Fibroblast of peridontal ligament (primary cell): ENCODE data around the gene TBC1D4.

Source experiments
- DNase-seq: peaks from one replicate; pipeline ENCODE4 v3.0.0-alpha.2; 2010; ENCODE audit errors: extremely low read depth

The TBC1D4 gene

DNA sequence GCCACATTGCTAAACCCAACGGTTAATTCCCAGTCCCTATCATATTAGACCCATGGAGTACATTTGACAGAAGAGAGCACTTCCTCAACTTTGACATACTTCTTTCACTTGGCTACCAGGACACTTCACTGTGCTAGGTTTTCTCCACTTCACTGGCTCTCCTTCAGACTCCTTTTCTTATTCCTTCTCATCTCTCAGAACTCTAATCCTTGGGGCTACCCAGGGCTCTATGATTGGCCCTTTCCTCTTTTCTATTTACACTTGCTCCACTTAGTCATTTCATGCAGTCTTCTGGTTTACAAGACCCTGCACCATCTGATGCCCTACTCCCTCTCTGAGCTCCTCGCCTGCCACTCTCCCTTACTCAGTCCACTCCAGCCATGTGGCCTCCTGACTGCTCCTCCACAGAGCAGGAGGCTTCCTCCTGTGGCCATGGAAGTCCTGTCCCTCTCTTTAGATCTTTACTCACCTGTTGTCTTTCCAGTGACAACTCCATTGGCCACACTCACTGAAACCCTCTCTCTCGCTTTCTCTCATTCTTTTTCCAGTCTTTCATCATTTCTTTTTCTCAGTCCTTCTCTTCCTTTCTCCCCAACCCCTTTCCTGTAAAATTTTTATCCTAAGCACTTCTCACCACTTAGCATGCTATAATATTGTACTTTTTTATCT, 90.4 kb downstream of the TBC1D4 start:
- no peak for DNase-seq

DNA sequence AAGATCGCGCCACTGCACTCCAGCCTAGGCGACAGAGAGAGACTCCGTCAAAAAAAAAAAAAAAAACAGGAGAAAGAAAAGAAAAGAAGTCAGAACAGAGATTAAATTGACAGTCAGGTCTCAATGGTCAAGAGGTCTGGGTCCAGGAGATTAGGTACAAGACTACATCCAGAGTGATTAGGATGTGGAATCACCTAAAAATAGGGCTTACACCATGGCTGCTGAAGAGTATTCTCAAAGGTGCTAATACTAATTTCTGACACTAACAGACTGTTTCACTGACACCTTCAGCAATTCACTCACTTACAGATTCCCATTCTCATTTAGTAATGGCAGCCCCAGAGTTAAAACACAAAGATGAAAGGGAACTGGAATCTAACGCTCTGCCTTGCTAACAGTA, 91.7 kb downstream of the TBC1D4 start:
- DNase-seq: no peak

DNA sequence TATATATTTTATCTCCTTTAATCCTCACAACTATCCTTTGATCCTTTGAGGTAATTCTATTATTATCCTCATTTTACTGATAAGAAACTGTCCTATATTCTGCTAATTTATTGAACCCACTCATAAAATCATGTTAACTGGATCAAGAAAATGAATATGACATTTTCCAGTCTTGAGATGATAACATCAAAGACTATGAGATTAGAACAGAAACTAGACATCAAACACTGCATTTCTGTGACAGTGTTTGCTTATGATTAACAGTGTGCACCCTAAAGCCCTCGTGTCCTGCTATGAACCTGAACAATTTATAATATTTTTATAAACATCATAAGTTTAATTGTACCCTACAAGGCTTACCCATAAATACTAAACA, 96.3 kb downstream of the TBC1D4 start:
- DNase-seq: no peak

DNA sequence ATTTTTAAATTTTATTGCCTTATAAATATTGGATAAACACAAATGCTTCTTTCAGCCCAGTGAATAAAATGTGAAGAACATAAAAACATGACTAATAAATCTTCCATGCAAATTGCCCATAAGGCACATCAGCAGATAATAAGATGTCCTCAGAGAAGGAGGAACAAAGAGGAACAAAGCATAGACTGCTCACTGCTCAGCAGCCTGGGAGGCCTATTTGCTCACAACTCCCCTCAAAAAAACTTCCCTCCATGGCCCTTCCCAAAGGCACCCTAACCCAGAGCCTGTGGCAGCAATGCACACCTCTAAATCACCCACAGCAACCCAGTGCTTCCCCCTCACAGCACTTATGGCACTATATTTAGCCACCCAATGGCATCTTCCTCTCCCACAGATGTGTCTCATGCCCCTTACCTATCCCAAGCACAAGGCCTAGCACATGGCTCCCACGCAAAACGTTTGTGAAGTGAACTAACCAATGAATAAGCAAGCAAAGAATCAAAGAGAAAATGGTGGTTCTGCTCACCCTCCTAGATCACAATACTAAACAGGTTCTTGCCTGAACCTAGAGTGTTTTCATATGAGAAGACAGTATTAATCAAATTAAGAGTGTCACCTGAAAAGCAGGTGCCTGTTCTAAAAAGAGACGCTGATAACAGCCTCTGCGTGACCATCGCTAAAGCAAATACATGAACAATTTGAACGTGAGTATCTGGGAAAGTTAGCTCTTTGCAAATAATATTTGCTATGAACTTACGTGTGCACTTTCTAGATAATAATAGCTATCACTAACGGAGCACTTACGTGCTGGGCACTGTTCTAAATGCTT, 96.9 kb downstream of the TBC1D4 start:
- DNase-seq: no peak

DNA sequence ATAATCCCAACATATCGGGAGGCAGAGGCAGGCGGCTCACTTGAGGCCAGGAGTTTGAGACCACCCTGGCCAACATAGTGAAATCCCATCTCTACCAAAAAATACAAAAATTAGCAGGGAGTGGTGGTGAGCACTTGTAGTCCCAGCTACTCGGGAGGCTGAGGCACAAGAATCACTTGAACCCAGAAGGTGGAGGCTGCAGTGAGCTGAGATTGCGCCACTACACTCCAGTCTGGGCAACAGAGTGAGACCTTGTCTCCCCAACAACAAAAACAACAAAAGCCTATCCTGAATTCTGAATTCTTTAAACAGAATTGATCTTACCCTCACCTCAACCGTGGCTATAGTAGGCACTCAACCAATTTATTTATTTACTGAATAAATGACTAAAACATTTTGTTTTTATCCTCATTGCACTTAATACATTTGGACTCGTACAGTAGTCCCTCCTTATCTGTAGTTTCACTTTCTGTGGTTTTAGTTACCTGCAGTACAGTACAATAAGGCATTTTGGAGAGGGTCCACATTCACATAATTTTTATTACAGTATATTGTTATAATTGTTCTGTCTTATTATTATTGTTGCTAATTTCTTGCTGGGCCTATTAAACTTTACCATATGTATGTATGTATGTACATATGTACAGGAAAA, 98.8 kb downstream of the TBC1D4 start:
- DNase-seq: no peak

DNA sequence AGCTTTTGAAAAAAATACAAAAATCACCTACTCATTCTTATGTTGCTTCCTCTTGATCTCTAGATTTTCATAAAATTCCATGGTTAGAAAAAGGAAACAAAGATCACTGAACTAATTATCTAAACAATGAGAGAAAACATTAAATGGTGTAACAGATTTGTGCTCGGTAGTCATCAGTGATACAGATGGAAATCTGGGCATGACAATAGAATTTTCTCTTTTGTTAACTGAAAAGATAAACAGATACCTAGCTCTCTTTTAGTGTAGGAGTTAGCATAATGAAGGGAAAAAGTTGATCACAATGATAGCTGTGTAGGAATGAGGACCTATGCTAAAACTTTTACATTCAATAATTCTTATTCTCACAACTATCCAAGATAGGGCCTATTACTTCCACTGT, 103.7 kb downstream of the TBC1D4 start:
- DNase-seq: no peak

DNA sequence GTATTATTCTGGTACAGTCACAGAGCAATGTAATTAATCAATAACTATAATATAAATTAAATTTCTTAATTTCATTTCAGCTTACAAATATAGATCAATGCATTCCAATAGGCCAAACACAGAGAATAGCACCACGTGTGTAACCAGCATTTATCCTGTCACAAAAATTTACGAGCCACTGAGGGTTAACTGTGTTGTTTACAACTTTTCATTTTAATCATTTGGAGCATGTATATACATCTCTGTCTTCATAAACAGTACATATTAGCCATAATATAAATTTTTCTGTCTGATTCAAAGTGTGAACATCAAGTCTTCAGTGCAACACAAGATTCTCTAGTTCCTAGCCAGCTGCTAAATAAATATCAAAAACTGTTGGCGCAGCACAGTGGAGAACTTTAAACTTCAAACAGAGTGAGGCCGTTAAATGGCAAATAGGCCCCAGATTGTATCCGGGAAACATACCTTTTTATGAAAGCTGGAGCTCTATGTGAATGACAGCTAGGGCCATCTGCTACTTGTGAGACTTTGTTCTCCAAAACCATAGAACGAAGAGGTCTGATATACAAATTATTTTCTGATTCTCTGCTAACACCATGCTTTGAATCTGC, 105.1 kb downstream of the TBC1D4 start:
- no peak for DNase-seq

DNA sequence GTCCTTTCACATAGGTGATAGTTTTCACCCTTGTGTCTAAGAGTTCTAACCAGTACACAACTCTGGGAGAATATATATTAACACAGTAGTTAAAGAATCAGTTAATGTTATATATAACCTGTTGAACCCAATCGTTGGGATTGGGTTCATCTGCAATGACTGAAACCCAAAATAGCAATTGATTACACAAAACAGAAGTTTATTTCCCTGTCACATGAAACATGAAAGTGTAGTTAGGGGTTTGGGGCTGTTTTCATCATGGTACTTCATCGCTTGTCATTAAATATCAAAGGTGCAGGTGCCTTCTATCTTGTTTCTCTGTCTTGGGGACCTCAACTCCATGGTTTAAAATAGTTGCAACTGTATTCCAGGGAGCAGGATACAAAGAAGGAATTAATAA, 106.6 kb downstream of the TBC1D4 start:
- no peak for DNase-seq

DNA sequence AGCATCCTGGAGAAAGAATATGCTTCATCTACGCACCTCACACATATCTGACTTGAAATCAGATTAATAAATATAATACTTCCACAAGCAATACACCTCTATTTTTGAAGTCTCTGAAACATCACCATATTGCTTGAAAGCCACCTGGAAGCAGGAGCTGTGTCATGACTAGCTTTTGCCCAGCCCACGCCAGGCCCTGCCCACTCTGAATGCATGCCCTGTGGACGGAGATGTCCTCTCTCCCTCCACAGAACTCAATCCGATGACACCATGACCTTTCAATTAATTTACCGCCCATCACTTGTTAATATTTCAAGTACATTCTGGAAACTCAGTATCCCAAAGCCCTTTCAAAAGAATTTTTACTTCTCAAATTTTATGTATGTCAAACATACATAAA, 108.0 kb downstream of the TBC1D4 start:
- no peak for DNase-seq

DNA sequence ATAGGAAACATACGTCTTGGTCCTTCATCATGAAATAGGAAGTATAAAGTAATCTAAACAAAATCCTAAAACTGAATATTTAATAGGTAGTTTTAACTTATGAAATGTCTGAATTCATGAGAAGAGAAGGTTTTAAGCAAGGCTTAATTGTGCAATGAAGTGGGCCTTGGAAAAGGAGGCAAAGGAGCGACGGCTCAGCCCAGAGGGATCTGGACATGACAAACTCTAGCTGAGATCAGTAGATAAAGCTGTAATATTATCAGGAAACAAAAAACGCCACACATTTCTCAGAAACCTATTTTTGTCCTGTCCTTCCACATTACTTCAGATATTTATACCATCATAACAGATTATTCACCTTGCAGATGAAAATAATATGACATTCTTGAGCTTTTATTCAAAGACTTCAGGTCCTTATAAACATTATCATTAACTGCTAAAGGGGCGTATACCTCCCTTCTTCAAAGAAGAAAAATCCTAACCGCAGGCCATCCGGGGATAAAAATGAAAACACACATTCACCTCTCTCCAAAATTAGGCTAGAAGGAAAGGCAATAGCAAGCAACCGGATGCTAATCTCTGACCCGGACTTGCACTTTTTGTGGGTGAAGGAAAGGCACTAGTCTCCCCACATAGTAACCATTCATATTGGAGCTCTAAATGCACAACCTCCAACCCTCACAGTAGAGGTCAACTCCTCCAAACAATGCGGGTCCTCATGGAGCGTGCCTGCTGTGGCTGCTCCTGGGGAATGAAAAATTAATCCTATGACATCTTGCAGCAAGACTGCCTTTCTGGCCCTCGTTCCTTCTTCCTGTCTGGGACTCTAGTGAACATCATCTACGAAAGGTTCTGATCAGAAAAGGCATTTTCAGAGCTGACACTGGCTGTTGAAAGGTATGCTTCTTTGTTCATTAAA, 108.8 kb downstream of the TBC1D4 start:
- no peak for DNase-seq

DNA sequence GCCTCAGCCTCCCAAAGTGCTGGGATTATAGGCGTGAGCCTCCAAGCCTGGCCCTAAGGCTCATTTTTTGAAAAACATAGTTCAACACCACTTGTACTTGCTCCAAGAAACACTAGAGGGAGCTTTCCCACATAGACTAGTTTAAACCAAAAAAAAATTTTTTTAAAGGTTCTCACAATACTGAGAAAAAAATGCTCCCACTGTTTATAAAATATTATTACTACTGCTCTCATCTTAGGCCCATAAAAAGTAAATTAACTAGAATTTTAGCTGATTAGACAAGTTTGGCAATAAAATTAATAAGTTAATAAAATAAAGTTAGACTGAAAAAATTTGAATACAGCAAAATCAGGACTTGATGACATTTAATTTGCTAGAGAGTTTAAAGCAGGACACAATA, 109.5 kb downstream of the TBC1D4 start:
- DNase-seq: peak; percentile 80

DNA sequence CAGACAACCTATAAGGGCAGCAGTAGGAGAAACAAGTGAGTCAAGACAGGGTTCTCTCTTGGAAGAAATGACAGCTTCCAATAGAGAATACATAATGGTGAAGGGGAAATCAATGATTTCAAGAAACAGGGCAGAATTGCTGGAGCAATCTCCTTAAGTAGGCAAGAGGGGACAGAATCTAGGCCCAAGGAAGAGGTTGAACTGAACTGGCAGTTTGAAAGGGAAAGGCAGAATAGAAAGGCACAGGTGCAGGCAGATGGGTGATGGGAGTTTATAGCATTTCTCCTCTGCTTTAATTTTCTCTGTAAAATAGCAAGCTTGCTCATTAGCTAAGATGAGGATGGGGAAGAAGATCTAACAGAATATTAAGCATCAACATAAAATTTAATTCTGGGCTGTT, 110.8 kb downstream of the TBC1D4 start:
- no peak for DNase-seq

DNA sequence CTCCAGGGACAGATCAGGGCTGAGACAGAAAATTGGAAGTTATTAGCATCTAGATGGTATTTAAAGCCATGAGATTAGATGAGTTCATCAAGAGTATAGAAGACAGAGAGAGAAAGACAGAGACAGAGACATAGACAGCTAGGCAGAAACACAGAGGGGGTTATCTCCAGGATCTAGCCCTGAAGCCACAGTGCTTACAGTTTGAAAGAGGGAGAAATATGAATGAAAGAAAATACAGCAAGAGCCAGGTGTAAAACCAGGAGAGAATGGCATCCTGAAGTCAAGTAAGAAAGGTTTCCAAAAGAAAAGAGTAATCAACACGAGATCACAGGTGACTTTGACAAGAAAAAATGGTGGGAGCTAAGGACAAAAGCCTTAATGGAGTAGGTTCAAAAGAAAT, 111.2 kb downstream of the TBC1D4 start:
- DNase-seq: no peak

DNA sequence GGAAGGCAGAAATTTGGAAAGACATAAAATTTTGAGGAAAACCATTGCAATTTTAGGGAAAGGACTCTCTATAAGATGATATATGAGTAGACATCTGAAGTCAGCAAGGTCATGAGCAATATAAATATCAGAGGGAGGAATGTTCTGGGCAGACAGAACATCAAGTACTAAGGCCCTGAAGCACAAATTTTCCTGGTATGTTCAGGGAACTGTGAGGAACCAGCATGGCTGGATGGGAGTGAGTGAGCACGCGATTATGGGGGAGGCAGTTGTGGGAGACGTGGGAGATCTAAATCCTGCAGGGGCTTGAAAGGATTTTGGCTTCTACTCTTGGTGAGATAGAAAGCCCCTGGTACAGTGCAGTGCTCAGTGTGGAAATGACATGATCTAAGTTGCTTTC, 112.0 kb downstream of the TBC1D4 start:
- no peak for DNase-seq

DNA sequence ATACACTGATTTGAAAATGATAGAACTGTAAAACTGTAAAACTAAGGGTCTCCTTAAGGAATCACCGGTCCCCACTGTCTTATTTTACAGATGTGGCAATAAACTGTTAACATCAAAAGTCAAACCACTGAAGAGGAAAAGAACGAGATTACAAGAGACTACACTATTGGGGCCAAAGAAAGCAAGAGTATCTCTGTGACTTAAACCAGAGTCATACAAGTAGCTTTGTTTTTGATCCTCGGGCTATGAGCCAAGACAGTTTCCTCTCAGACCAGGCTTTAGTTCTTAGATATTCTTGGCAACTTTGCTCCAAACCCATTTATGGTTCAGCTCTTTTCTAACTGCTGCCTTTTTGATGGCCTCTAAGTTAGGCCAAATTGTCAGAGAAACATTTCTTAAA, 113.8 kb downstream of the TBC1D4 start:
- peak; percentile 98 for DNase-seq

DNA sequence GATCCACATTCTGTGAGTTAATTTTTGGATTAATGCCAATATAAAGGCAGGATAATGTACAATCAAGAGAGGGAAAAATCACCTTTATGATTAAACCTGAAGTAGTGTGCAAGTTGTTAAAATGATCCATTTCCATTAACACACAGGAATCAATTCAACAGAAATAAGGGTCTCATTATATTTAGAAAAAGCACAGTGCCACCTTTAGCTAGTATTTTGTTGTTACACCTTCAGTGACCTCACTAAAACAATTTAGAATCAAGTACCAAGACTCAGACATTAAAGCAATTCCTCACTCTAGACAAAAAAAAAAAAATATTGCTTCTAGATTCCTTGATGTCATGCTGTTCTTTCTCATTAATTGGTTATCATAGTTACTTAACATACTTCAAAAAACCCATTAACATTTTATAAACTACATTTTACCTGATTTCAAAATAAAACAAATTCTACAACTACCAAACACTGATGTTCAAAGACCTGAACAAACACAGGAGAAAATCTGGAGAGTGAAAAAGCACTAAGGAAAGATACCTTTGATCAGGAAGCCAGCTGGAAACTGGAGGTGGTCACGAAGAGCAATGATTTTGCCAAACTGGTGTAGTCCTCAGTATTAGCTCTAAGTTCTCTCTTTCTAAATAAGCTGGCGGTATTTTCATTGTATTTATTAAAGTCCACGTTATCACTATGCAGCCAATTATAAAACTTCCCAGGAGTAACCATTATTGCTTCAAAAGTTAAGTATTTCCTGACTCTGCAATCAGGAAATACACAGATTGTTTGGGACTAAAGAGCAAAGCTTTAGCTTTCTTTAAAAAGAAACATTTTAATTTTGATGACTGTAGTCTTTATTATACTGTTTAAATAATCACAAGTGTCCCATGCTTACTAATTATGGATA, 115.3 kb downstream of the TBC1D4 start:
- no peak for DNase-seq

DNA sequence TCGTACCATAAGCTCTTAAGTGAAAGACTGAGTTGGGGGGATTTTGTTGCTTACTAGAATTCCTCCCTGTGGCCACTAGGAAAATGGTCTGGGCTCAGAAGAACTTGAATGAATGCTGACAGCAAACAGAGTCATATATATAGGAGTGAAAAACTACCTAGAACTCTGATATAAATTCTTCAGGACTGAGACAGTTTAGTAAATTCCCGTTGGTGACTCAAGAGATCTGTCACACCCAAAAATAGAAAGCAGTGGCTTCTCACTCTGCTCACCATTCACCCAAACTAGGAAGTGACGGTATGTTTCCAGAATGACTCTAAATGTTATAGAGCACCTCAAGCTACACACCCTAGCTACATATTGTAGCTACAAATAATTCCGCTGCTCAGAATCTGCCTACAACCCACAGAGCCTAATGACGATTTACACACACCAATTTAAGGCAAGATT, 116.2 kb downstream of the TBC1D4 start:
- DNase-seq: peak; percentile 59

DNA sequence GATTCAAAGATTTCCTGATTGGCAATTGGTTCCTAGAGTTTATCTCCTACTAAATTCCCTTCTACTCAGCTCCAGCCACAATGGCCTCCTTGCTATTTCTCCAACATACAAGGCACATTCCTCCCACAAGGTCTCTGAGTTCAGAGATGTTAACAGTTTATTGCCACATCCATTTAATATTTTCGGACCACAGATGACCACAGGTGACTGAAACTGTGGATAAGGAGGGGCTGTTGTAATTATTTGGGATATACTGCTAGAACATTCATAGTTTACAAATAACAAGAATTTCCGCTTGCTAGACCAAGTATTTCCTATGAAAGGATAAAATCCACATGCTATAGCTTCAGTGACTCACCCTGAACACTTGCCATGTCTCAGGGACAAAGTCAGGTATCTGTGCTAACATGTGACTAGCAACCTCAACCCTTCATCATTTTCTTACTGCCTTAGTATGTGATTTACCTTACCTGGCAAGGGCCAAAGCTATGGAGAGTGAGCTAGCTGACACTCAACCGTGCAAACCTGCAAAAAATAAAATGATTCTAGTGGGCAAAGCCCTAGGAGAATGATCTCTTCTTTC, 117.7 kb downstream of the TBC1D4 start:
- no peak for DNase-seq

DNA sequence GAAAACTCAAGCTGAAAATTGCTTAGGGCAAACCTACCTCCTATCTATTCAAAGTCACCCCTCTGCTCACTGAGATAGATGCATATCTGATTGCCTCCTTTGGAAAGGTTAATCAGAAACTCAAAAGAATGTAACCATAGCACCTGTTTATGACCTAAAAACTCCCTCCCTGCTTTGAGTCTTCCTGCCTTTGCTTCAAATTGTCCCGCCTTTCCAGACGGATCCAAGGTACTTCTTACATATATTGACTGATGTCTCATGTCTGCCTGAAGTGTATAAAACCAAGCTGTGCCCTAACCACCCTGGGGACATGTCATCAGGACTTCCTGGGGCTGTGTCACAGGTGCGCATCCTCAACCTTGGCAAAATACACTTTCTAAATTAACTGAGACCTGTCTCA, 118.6 kb downstream of the TBC1D4 start:
- DNase-seq: no peak

DNA sequence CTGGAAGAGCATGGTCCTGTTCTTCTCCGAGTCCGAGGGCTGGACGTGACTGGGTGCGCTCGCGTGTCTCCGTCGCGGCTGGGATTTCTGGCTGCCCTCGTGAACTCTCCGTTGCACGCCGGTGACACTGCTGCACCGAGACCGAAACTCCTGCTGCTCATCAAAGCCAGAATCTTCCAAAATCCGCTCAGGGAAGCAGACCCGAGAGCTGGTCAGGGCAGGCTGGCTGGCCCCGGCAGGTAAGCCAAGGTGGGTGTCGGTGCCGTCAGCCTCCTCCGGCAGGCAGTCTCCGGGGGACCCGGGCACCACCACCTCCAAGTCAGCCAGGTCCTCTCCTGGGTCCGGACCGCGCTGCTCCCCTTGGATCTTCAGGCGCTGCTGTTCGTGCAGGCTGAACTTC, 119.9 kb downstream of the TBC1D4 start:
- DNase-seq: no peak
